ENCODE measurements around the gene FCN2.

GRCh38 chr9:134902936-134903335 lies 22.3 kb downstream of the FCN2 start:
- TF ChIP-seq EZH2 (IDR thresholded peaks at IDR 0.05; ENCODE audit: borderline replicate concordance, low read length) (no peak), CTCF (IDR thresholded peaks at IDR 0.05; ENCODE audit: low read length) (no peak)
